ENCODE data around the gene KRT7.

DNA sequence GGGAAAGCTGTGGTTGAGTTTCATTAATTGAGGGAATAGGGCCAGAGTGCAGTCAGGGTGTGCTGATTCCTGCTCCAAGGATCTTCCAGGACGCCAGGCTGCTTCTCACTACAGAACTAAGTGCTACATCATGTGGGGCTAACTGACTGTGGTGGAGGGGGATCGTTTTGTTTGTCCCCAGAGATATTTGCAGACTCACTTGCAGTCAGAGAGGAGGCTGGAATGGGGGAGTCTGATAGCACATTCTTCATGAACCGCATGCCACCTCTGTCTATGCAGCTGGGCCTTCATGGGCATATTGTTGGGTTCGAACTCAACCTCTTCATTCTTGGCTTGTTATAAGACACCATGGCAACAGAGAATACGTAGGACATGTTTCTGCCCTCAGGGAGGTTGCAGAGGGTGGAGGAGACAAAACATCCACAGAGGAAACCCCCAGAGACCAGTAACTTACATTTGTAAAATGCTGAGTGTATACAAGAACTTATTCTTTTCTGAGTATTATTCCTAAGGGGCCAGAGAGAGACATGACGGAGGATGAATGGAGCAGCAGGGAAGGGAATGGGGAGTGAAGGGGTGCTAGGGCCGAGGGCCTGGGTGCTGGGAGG lies 13.0 kb downstream of the KRT7 start:
- TF ChIP-seq POLR2A (IDR thresholded peaks at IDR 0.05): no peak
- TF ChIP-seq, protein P1, sequence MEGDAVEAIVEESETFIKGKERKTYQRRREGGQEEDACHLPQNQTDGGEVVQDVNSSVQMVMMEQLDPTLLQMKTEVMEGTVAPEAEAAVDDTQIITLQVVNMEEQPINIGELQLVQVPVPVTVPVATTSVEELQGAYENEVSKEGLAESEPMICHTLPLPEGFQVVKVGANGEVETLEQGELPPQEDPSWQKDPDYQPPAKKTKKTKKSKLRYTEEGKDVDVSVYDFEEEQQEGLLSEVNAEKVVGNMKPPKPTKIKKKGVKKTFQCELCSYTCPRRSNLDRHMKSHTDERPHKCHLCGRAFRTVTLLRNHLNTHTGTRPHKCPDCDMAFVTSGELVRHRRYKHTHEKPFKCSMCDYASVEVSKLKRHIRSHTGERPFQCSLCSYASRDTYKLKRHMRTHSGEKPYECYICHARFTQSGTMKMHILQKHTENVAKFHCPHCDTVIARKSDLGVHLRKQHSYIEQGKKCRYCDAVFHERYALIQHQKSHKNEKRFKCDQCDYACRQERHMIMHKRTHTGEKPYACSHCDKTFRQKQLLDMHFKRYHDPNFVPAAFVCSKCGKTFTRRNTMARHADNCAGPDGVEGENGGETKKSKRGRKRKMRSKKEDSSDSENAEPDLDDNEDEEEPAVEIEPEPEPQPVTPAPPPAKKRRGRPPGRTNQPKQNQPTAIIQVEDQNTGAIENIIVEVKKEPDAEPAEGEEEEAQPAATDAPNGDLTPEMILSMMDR (IDR thresholded peaks at IDR 0.05): no peak
- no peak for TF ChIP-seq EP300 (IDR thresholded peaks at IDR 0.05)
- TF ChIP-seq POLR2AphosphoS5 (IDR thresholded peaks at IDR 0.05): no peak

All from gastroesophageal sphincter (tissue), 3 donors.